Upper lobe of left lung (tissue), 6 donors: ENCODE measurements around the gene USP10. TPM values are rescaled to one million over a fixed set of nuclear protein-coding genes. Genes with fewer than 3 reads are reported as not detected.

Experiments
- ATAC-seq, 2 donors: fragments of 200-7000 bp; cut with Tn5 transposase; one replicate each; pipeline ENCODE4 v1.9.1; 2022; ENCODE audit warnings: mild to moderate bottlenecking in 2 of 2, moderate library complexity in 2 of 2; ENCODE audit not compliant: low FRiP score in 2 of 2
- DNase-seq, 2 donors: peaks; one replicate each; pipeline ENCODE4 v3.0.0-alpha.2; 2019 to 2020
- H3K27ac ChIP-seq, 4 donors: fragments of 200-600 bp; sonication (generic); one replicate each; pipeline ENCODE4 v1.5.1; 2016 to 2019
- H3K27me3 ChIP-seq, 4 donors: fragments of 200-600 bp; sonication (generic); one replicate each; pipeline ENCODE4 v1.5.1; 2017 to 2019
- H3K36me3 ChIP-seq, 4 donors: fragments of 200-600 bp; sonication (generic); one replicate each; pipeline ENCODE4 v1.5.1; 2016 to 2019
- H3K4me1 ChIP-seq, 4 donors: fragments of 200-600 bp; sonication (generic); one replicate each; pipeline ENCODE4 v1.5.1; 2018 to 2019
- H3K4me3 ChIP-seq, 4 donors: fragments of 200-600 bp; sonication (generic); one replicate each; pipeline ENCODE4 v1.5.1; 2017 to 2019; ENCODE audit warnings: mild to moderate bottlenecking in 2 of 4, moderate library complexity in 1 of 4
- H3K9me3 ChIP-seq, 4 donors: fragments of 200-600 bp; sonication (generic); one replicate each; pipeline ENCODE4 v1.5.1; 2018 to 2019
- EP300 ChIP-seq, 4 donors: sonication (generic); formaldehyde crosslinking; IDR thresholded peaks; one replicate each; pipeline ENCODE4 v1.5.1; 2017; ENCODE audit warnings: antibody characterized with exemption in 4 of 4, control low read depth in 2 of 4
- POLR2A ChIP-seq, 4 donors: fragments of 450-650 bp; IDR thresholded peaks; one replicate each; pipeline ENCODE4 v1.5.1; 2016 to 2017; ENCODE audit warnings: antibody characterized with exemption in 4 of 4, mild to moderate bottlenecking in 2 of 4
- POLR2AphosphoS5 ChIP-seq, 2 donors: sonication (generic); formaldehyde crosslinking; IDR thresholded peaks; one replicate each; pipeline ENCODE4 v1.5.1; 2017; ENCODE audit warnings: antibody characterized with exemption in 2 of 2
- WGBS, 2 donors: methylation state at CpG; one replicate each; pipeline ENCODE4 v1.1.5; 2017 to 2018; 5-methylcytosine and 5-hydroxymethylcytosine counted together
- total RNA-seq, 6 donors: library from RNA; depleted of rRNA in 4 of 6; stranded (reverse); fragments of >200 nt in 4 of 6; gene quantifications; one replicate each; pipeline versions ENCODE4 v1.1.0 to v1.2.1, GENCODE V29; 2016 to 2021
- TF ChIP-seq, protein P1 (sequence below), 6 experiments: fragments of 450-650 bp in 4 of 6; fragments of 200-600 bp in 2 of 6; sonication (generic) in 2 of 6; IDR thresholded peaks; one replicate each; pipeline ENCODE4 v1.5.1; 2016 to 2019; ENCODE audit warnings: antibody characterized with exemption in 6 of 6
- donor health status: DM: no; HTN: no; CAD: no; lungs with moderate emphysema.
- donor health status: DM: no; HTN: yes; CAD: no; lungs with severe emphysema.

Gene USP10
- total RNA-seq, 6 donors from 2014 or later, result 40.9 to 64.7 (median 51.5) TPM

DNA sequence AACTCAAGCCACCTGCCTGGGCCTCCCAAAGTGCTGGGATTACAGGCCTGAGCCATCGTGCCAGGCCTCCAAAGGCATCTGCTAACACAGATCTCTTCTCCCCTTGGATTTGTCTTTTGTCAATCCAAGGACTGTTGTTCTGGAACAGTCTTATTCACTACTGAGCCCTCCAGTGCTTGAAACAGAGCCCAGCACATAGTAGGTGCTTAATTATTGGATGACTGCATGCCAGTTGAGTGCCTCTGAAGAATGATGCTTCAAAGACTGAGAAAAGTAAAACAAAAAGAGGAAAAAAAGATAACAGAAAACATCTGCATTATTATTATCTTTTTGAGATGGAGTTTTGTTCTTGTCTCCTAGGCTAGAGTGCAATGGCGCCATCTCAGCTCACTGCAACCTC lies 118.3 kb downstream of the USP10 start:
- Histone ChIP-seq H3K27me3 (no peaks in the 10 kb centered on the region), H3K4me1 (peaks cover 4 to 19% (median 14%) of the 10 kb centered on the region in 4 donors), H3K36me3 (no peaks in the 10 kb centered on the region), H3K4me3 (no peak overlapping the region), H3K27ac (no peak overlapping the region), H3K9me3 (no peaks in the 10 kb centered on the region)
- TF ChIP-seq POLR2A (IDR thresholded peaks at IDR 0.05) (no peak), EP300 (IDR thresholded peaks at IDR 0.05) (no peak), POLR2AphosphoS5 (IDR thresholded peaks at IDR 0.05) (no peak)
- TF ChIP-seq, protein P1, sequence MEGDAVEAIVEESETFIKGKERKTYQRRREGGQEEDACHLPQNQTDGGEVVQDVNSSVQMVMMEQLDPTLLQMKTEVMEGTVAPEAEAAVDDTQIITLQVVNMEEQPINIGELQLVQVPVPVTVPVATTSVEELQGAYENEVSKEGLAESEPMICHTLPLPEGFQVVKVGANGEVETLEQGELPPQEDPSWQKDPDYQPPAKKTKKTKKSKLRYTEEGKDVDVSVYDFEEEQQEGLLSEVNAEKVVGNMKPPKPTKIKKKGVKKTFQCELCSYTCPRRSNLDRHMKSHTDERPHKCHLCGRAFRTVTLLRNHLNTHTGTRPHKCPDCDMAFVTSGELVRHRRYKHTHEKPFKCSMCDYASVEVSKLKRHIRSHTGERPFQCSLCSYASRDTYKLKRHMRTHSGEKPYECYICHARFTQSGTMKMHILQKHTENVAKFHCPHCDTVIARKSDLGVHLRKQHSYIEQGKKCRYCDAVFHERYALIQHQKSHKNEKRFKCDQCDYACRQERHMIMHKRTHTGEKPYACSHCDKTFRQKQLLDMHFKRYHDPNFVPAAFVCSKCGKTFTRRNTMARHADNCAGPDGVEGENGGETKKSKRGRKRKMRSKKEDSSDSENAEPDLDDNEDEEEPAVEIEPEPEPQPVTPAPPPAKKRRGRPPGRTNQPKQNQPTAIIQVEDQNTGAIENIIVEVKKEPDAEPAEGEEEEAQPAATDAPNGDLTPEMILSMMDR (IDR thresholded peaks at IDR 0.05), result no peak
- ATAC-seq (no peak), DNase-seq (no peak)
- 79 to 88% methylated on average over 2 of the region's 2 CpGs for WGBS, 2 donors

DNA sequence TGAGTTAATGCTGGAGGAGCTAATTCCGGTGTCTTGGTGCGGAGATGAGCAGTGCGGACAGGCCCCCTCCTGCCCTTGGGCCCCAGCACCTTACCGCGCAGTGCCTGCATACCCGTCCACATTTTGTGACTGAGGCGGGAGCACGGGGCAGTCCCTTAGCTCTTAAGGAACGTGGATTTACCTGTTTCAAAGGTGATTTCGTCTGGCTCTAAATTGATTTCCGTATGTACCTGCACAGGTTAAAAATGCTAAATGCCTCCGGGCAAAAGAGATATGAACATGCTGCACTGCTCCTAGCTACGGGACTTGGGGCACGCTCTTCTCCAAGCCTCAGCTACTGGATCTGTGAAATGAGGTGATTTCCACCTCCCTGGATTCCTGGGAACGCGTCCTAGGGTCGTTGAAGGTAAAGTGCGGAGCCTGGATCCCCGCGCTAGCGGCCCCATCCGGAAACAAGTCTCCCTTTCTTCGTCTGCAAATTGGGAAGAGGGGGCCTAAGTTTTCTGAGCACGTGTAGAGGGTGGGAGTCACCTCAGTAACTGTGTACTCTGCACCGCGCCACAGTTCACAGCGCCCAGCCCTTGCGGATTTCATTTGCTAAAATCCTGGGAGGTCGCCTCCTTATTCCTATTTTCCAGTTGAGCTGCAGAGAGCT lies 119.3 kb downstream of the USP10 start:
- H3K27me3 ChIP-seq, result no peaks in the 10 kb centered on the region
- H3K9me3 ChIP-seq, result no peaks in the 10 kb centered on the region
- no peaks in the 10 kb centered on the region for H3K36me3 ChIP-seq
- DNase-seq (no peak), ATAC-seq (no peak)
- peak overlapping the region in 1 of 4 donors; percentile 78 for H3K27ac ChIP-seq
- H3K4me3 ChIP-seq, result peak overlapping the region in 3 of 4 donors; percentile 43 to 65 (median 52)
- no peak for TF ChIP-seq EP300 (IDR thresholded peaks at IDR 0.05)
- TF ChIP-seq POLR2A (IDR thresholded peaks at IDR 0.05), result no peak
- no peak for TF ChIP-seq POLR2AphosphoS5 (IDR thresholded peaks at IDR 0.05)
- TF ChIP-seq, protein P1 (IDR thresholded peaks at IDR 0.05), result no peak
- peaks cover 4 to 25% (median 17%) of the 10 kb centered on the region in 4 donors for H3K4me1 ChIP-seq
- 47 to 53% methylated on average over 23 to 29 of the region's 29 CpGs for WGBS, 2 donors

DNA sequence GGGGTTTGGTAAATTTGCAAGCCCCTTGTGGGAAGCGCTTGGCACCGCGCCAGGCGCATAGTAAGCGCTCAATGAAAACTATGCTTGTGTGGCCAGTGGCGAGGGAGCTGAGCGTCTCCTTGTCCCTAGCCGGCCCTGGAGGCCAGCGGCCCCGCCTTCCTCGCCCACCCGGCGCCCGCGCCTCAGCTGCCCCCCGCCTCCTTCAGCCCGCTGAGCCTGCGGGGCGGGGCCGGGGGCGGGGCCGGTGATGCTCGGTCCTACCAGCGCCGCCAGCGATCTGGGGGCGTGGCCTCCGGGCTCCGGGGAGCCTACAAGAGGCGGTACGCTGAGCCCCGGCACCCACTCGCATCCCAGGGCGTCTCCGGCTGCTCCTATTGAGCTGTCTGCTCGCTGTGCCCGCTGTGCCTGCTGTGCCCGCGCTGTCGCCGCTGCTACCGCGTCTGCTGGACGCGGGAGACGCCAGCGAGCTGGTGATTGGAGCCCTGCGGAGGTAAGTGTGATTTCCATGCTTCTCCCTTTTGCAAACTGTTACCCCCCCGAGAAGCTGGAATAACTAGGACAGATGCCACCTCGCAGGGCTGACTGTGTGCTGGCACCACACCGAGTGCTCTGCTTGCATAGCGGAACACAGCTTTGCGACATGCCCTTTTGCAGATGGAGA lies 120.0 kb downstream of the USP10 start, which contains the start of gene CRISPLD2:
Gene CRISPLD2, plus strand, starts transcription at position 342 of the 661 bp plus-strand sequence. CDS start 18,511 bp downstream, outside the sequence.
- ATAC-seq (peak; percentile 89 to 93), DNase-seq (peak; percentile 94 to 99)
- Histone ChIP-seq H3K27me3 (no peaks in the 10 kb centered on the region), H3K4me1 (peaks cover 4 to 28% (median 18%) of the 10 kb centered on the region in 4 donors), H3K9me3 (no peaks in the 10 kb centered on the region), H3K36me3 (no peaks in the 10 kb centered on the region), H3K4me3 (peak within 1 kb of the TSS; percentile 10 to 65 (median 48)), H3K27ac (peak within 1 kb of the TSS; percentile 50 to 86 (median 72))
- peak in 2 of 4 donors; percentile 89 to 90 for TF ChIP-seq POLR2A (IDR thresholded peaks at IDR 0.05)
- peak; percentile 94 to 99 for TF ChIP-seq POLR2AphosphoS5 (IDR thresholded peaks at IDR 0.05)
- TF ChIP-seq, protein P1 (IDR thresholded peaks at IDR 0.05), result no peak
- WGBS, 2 donors, result 6 to 20% methylated on average over 1 to 23 of the region's 53 CpGs

DNA sequence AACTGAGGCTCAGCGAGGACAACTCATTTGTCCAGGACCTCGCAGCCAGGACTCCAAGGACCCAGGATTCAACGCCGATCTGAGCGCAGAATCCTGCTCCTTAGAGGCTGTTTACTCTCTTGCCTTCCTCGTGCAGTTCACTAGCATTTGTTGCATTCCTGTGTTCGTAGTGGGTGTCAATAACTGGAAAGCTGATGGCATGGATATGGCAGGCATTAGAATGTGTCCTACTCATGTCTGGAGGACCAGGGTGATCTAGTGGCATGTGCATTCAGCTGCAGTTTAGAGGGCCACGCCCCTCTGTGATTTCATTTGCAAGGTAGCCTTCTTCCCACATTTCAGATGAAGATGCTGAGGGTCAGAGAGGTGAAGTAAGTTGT lies 120.5 kb downstream of the USP10 start:
- peak overlapping the region in 3 of 4 donors; percentile 50 to 86 (median 78) for H3K27ac ChIP-seq
- no peaks in the 10 kb centered on the region for H3K36me3 ChIP-seq
- peak overlapping the region; percentile 10 to 65 (median 48) for H3K4me3 ChIP-seq
- ATAC-seq, result no peak
- WGBS, 2 donors, result 45 to 61% methylated on average over 7 to 8 of the region's 8 CpGs
- no peak for DNase-seq
- TF ChIP-seq, protein P1 (IDR thresholded peaks at IDR 0.05), result no peak
- TF ChIP-seq EP300 (IDR thresholded peaks at IDR 0.05), result no peak
- no peak for TF ChIP-seq POLR2A (IDR thresholded peaks at IDR 0.05)
- no peak for TF ChIP-seq POLR2AphosphoS5 (IDR thresholded peaks at IDR 0.05)
- no peaks in the 10 kb centered on the region for H3K9me3 ChIP-seq
- peaks cover 4 to 28% (median 18%) of the 10 kb centered on the region in 4 donors for H3K4me1 ChIP-seq
- no peaks in the 10 kb centered on the region for H3K27me3 ChIP-seq
